HEK293 (cell line): Measurements from ENCODE around the gene BTBD7.

Experiments
- CTCF ChIP-seq: fragments of 450-650 bp; formaldehyde crosslinking; IDR thresholded peaks from 2 replicates; pipeline ENCODE4 v1.5.1; 2016; ENCODE audit warnings: missing biosample characterization, missing genetic modification characterization
- EGR2 ChIP-seq: fragments of 450-650 bp; formaldehyde crosslinking; IDR thresholded peaks from 2 replicates; pipeline ENCODE4 v1.5.1; 2016; ENCODE audit warnings: low read depth, missing biosample characterization, missing genetic modification characterization
- GLIS2 ChIP-seq: fragments of 450-650 bp; formaldehyde crosslinking; IDR thresholded peaks from 2 replicates; pipeline ENCODE4 v1.5.1; 2016; ENCODE audit warnings: missing biosample characterization, missing genetic modification characterization
- KLF9 ChIP-seq: fragments of 450-650 bp; formaldehyde crosslinking; IDR thresholded peaks from 2 replicates; pipeline ENCODE4 v1.5.1; 2016; ENCODE audit warnings: missing biosample characterization, missing genetic modification characterization, low read depth
- MYNN ChIP-seq: fragments of 450-650 bp; formaldehyde crosslinking; IDR thresholded peaks from 2 replicates; pipeline ENCODE4 v1.5.1; 2016; ENCODE audit warnings: missing biosample characterization, missing genetic modification characterization, borderline replicate concordance
- OVOL3 ChIP-seq: fragments of 450-650 bp; formaldehyde crosslinking; IDR thresholded peaks from 2 replicates; pipeline ENCODE4 v1.5.1; 2016; ENCODE audit warnings: missing biosample characterization, missing genetic modification characterization
- PATZ1 ChIP-seq: fragments of 450-650 bp; formaldehyde crosslinking; IDR thresholded peaks from 2 replicates; pipeline ENCODE4 v1.5.1; 2016; ENCODE audit warnings: missing biosample characterization, missing genetic modification characterization
- REPIN1 ChIP-seq: fragments of 450-650 bp; formaldehyde crosslinking; IDR thresholded peaks from 2 replicates; pipeline ENCODE4 v1.5.1; 2017; ENCODE audit warnings: missing biosample characterization, missing genetic modification characterization, low read depth
- SALL2 ChIP-seq: fragments of 450-650 bp; formaldehyde crosslinking; IDR thresholded peaks from 2 replicates; pipeline ENCODE4 v1.5.0; 2017; ENCODE audit warnings: missing biosample characterization, mild to moderate bottlenecking, missing genetic modification characterization, borderline replicate concordance
- SCRT2 ChIP-seq: fragments of 450-650 bp; formaldehyde crosslinking; IDR thresholded peaks from 2 replicates; pipeline ENCODE4 v1.5.1; 2016; ENCODE audit warnings: missing biosample characterization, missing genetic modification characterization
- ZBTB1 ChIP-seq: fragments of 450-650 bp; formaldehyde crosslinking; IDR thresholded peaks from 2 replicates; pipeline ENCODE4 v1.5.1; 2016; ENCODE audit warnings: missing biosample characterization, missing genetic modification characterization
- ZBTB17 ChIP-seq: fragments of 450-650 bp; formaldehyde crosslinking; IDR thresholded peaks from 2 replicates; pipeline ENCODE4 v1.5.1; 2016; ENCODE audit warnings: missing biosample characterization, missing genetic modification characterization
- ZBTB21 ChIP-seq: fragments of 450-650 bp; formaldehyde crosslinking; IDR thresholded peaks from 2 replicates; pipeline ENCODE4 v1.5.1; 2017; ENCODE audit warnings: missing biosample characterization, missing genetic modification characterization
- ZNF112 ChIP-seq: fragments of 450-650 bp; formaldehyde crosslinking; IDR thresholded peaks from 2 replicates; pipeline ENCODE4 v1.5.0; 2017; ENCODE audit warnings: missing biosample characterization, missing genetic modification characterization
- ZNF146 ChIP-seq: fragments of 450-650 bp; formaldehyde crosslinking; IDR thresholded peaks from 2 replicates; pipeline ENCODE4 v1.5.1; 2016; ENCODE audit warnings: missing biosample characterization, missing genetic modification characterization
- ZNF24 ChIP-seq: fragments of 450-650 bp; formaldehyde crosslinking; IDR thresholded peaks from 2 replicates; pipeline ENCODE4 v1.5.1; 2016; ENCODE audit warnings: missing biosample characterization, missing genetic modification characterization
- ZNF274 ChIP-seq, 2 experiments: fragments of 200-500 bp in 1 of 2; fragments of 450-650 bp in 1 of 2; sonication (Bioruptor generic) in 1 of 2; formaldehyde crosslinking in 1 of 2; IDR thresholded peaks; 2 replicates each; pipeline versions ENCODE4 v1.5.1 to v1.6.1; 2014 to 2016; ENCODE audit warnings: borderline replicate concordance in 1 of 2, inconsistent platforms in 1 of 2, low read length in 1 of 2, missing biosample characterization in 1 of 2, missing genetic modification characterization in 1 of 2
- ZNF394 ChIP-seq: fragments of 450-650 bp; formaldehyde crosslinking; IDR thresholded peaks from 2 replicates; pipeline ENCODE4 v1.5.1; 2016; ENCODE audit warnings: missing biosample characterization, missing genetic modification characterization, mild to moderate bottlenecking, moderate library complexity, borderline replicate concordance
- ZNF654 ChIP-seq: fragments of 450-650 bp; formaldehyde crosslinking; IDR thresholded peaks from 2 replicates; pipeline ENCODE4 v1.5.1; 2016; ENCODE audit warnings: low read depth, missing biosample characterization, missing genetic modification characterization
- ZNF692 ChIP-seq: fragments of 450-650 bp; formaldehyde crosslinking; IDR thresholded peaks from 2 replicates; pipeline ENCODE4 v1.5.1; 2016; ENCODE audit warnings: missing biosample characterization, missing genetic modification characterization
- ZNF768 ChIP-seq: fragments of 450-650 bp; formaldehyde crosslinking; IDR thresholded peaks from 2 replicates; pipeline ENCODE4 v1.5.1; 2018; ENCODE audit warnings: missing biosample characterization, mild to moderate bottlenecking, missing genetic modification characterization
- ZXDB ChIP-seq: fragments of 450-650 bp; formaldehyde crosslinking; IDR thresholded peaks from 2 replicates; pipeline ENCODE4 v1.5.1; 2016; ENCODE audit warnings: missing biosample characterization, missing genetic modification characterization
- TF ChIP-seq, protein P1 (sequence below): fragments of 450-650 bp; formaldehyde crosslinking; IDR thresholded peaks from 2 replicates; pipeline ENCODE4 v1.5.1; 2017; ENCODE audit warnings: missing biosample characterization, missing genetic modification characterization
- TF ChIP-seq, protein P2 (sequence below): fragments of 450-650 bp; formaldehyde crosslinking; IDR thresholded peaks from 2 replicates; pipeline ENCODE4 v1.5.1; 2016; ENCODE audit warnings: missing biosample characterization, missing genetic modification characterization
- TF ChIP-seq, protein P3 (sequence below): fragments of 450-650 bp; formaldehyde crosslinking; IDR thresholded peaks from 2 replicates; pipeline ENCODE4 v1.5.1; 2016; ENCODE audit warnings: missing biosample characterization, missing genetic modification characterization

Gene BTBD7

GRCh38 chr14:93207468-93208308 is 125.1 kb downstream of the BTBD7 start (continued):
- TF ChIP-seq CTCF (peak; percentile 91), MYNN (tag by site-specific recombination) (no peak), PATZ1 (tag by site-specific recombination) (peak; percentile 85), ZNF146 (tag by site-specific recombination) (peak; percentile 18; the same call in 1 of the 2 replicates), ZXDB (tag by site-specific recombination) (0 out of 2 replicates have a peak, but pooled peaks have one; percentile 8), ZNF394 (tag by site-specific recombination) (peak; percentile 37; the same call in 1 of the 2 replicates), SCRT2 (tag by site-specific recombination) (peak; percentile 68; the same call in 1 of the 2 replicates), EGR2 (peak; percentile 54; the same call in 1 of the 2 replicates), KLF9 (tag by site-specific recombination) (peak; percentile 64), ZNF654 (tag by site-specific recombination) (peak; percentile 48), SALL2 (tag by site-specific recombination) (no peak), ZNF692 (tag by site-specific recombination) (no peak), ZNF112 (tag by site-specific recombination) (no peak), ZBTB17 (tag by site-specific recombination) (peak; percentile 95), ZNF768 (no peak), ZNF24 (tag by site-specific recombination) (0 out of 2 replicates have a peak, but pooled peaks have one; percentile 46), REPIN1 (tag by site-specific recombination) (peak; percentile 58; the same call in 1 of the 2 replicates), ZBTB21 (tag by site-specific recombination) (peak; percentile 38; the same call in 1 of the 2 replicates), OVOL3 (tag by site-specific recombination) (peak; percentile 52), ZNF274 (IDR thresholded peaks at IDR 0.05; ENCODE audit: low read length) (no peak), ZNF274 (tag by site-specific recombination; IDR thresholded peaks at IDR 0.05; ENCODE audit: borderline replicate concordance) (no peak), ZBTB1 (tag by site-specific recombination) (no peak), GLIS2 (tag by site-specific recombination) (peak; percentile 88)
- TF ChIP-seq, protein P1, sequence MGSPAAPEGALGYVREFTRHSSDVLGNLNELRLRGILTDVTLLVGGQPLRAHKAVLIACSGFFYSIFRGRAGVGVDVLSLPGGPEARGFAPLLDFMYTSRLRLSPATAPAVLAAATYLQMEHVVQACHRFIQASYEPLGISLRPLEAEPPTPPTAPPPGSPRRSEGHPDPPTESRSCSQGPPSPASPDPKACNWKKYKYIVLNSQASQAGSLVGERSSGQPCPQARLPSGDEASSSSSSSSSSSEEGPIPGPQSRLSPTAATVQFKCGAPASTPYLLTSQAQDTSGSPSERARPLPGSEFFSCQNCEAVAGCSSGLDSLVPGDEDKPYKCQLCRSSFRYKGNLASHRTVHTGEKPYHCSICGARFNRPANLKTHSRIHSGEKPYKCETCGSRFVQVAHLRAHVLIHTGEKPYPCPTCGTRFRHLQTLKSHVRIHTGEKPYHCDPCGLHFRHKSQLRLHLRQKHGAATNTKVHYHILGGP (tag by site-specific recombination) = no peak
- TF ChIP-seq, protein P2, sequence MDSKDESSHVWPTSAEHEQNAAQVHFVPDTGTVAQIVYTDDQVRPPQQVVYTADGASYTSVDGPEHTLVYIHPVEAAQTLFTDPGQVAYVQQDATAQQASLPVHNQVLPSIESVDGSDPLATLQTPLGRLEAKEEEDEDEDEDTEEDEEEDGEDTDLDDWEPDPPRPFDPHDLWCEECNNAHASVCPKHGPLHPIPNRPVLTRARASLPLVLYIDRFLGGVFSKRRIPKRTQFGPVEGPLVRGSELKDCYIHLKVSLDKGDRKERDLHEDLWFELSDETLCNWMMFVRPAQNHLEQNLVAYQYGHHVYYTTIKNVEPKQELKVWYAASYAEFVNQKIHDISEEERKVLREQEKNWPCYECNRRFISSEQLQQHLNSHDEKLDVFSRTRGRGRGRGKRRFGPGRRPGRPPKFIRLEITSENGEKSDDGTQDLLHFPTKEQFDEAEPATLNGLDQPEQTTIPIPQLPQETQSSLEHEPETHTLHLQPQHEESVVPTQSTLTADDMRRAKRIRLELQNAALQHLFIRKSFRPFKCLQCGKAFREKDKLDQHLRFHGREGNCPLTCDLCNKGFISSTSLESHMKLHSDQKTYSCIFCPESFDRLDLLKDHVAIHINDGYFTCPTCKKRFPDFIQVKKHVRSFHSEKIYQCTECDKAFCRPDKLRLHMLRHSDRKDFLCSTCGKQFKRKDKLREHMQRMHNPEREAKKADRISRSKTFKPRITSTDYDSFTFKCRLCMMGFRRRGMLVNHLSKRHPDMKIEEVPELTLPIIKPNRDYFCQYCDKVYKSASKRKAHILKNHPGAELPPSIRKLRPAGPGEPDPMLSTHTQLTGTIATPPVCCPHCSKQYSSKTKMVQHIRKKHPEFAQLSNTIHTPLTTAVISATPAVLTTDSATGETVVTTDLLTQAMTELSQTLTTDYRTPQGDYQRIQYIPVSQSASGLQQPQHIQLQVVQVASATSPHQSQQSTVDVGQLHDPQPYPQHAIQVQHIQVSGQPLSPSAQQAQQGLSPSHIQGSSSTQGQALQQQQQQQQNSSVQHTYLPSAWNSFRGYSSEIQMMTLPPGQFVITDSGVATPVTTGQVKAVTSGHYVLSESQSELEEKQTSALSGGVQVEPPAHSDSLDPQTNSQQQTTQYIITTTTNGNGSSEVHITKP = peak; percentile 89
- TF ChIP-seq, protein P3, sequence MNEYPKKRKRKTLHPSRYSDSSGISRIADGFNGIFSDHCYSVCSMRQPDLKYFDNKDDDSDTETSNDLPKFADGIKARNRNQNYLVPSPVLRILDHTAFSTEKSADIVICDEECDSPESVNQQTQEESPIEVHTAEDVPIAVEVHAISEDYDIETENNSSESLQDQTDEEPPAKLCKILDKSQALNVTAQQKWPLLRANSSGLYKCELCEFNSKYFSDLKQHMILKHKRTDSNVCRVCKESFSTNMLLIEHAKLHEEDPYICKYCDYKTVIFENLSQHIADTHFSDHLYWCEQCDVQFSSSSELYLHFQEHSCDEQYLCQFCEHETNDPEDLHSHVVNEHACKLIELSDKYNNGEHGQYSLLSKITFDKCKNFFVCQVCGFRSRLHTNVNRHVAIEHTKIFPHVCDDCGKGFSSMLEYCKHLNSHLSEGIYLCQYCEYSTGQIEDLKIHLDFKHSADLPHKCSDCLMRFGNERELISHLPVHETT (tag by site-specific recombination) = peak; percentile 6; the same call in 1 of the 2 replicates
